Measurements from ENCODE around the gene KLF8. TPM values are rescaled to one million over a fixed set of nuclear protein-coding genes. Genes with fewer than 3 reads are reported as not detected.

The KLF8 gene
- total RNA-seq, 1 experiment from 2014 or later = 0.26 TPM

- Histone ChIP-seq H3K36me3 (ENCODE audit: insufficient read depth, low read length) (no peaks in the 10 kb centered on the region), H3K4me1 (ENCODE audit: low read length) (no peaks in the 10 kb centered on the region), H3K27ac (ENCODE audit: low read length) (no peak overlapping the region), H2AFZ (ENCODE audit: low read length) (no peak overlapping the region), H3K4me3 (ENCODE audit: low read length) (no peak overlapping the region), H3K4me2 (ENCODE audit: low read depth, low read length, poor library complexity, severe bottlenecking) (no peak overlapping the region), H3K9ac (ENCODE audit: low read length) (no peak overlapping the region), H4K20me1 (ENCODE audit: insufficient read depth, low read depth, low read length) (no peaks in the 10 kb centered on the region), H3K9me2 (replicated peaks; ENCODE audit: insufficient read depth, low read length) (no peaks in the 10 kb centered on the region), H3K9me3 (ENCODE audit: low read length) (no peaks in the 10 kb centered on the region), H3K27me3 (ENCODE audit: low read length) (no peaks in the 10 kb centered on the region), H3K79me2 (ENCODE audit: low read length) (no peaks in the 10 kb centered on the region)
- no peak for DNase-seq
These were observed 3.2 kb upstream of the KLF8 start for GRCh38 chrX:56228914-56229313.

- no peaks in the 10 kb centered on the region for H3K27me3 ChIP-seq (ENCODE audit: low read length)
- no peaks in the 10 kb centered on the region for H4K20me1 ChIP-seq (ENCODE audit: insufficient read depth, low read depth, low read length)
- H3K9me3 ChIP-seq (ENCODE audit: low read length) = no peaks in the 10 kb centered on the region
- no peaks in the 10 kb centered on the region for H3K9me2 ChIP-seq (replicated peaks; ENCODE audit: insufficient read depth, low read length)
- no peaks in the 10 kb centered on the region for H3K36me3 ChIP-seq (ENCODE audit: insufficient read depth, low read length)
- H3K4me1 ChIP-seq (ENCODE audit: low read length) = no peaks in the 10 kb centered on the region
- no peaks in the 10 kb centered on the region for H3K79me2 ChIP-seq (ENCODE audit: low read length)
- no peak overlapping the region for H3K4me3 ChIP-seq (ENCODE audit: low read length)
- H3K27ac ChIP-seq (ENCODE audit: low read length) = no peak overlapping the region
- no peak overlapping the region for H2AFZ ChIP-seq (ENCODE audit: low read length)
- H3K9ac ChIP-seq (ENCODE audit: low read length) = no peak overlapping the region
- no peak for DNase-seq
- H3K4me2 ChIP-seq (ENCODE audit: low read depth, low read length, poor library complexity, severe bottlenecking) = no peak overlapping the region
These were observed 542 bp upstream of the KLF8 start for GRCh38 chrX:56231537-56232090.

GRCh38 chrX:56233100-56233499 is 944 bp downstream of the KLF8 start:
- no peak overlapping the region for H3K9ac ChIP-seq (ENCODE audit: low read length)
- H2AFZ ChIP-seq (ENCODE audit: low read length) = no peak overlapping the region

GRCh38 chrX:56233682-56234081 is 1.5 kb downstream of the KLF8 start:
- Histone ChIP-seq H3K79me2 (ENCODE audit: low read length) (no peaks in the 10 kb centered on the region), H3K27me3 (ENCODE audit: low read length) (no peaks in the 10 kb centered on the region), H3K27ac (ENCODE audit: low read length) (no peak overlapping the region), H3K4me2 (ENCODE audit: low read depth, low read length, poor library complexity, severe bottlenecking) (no peak overlapping the region), H2AFZ (ENCODE audit: low read length) (no peak overlapping the region), H3K9ac (ENCODE audit: low read length) (no peak overlapping the region), H3K36me3 (ENCODE audit: insufficient read depth, low read length) (no peaks in the 10 kb centered on the region), H4K20me1 (ENCODE audit: insufficient read depth, low read depth, low read length) (no peaks in the 10 kb centered on the region), H3K4me1 (ENCODE audit: low read length) (no peaks in the 10 kb centered on the region), H3K9me3 (ENCODE audit: low read length) (no peaks in the 10 kb centered on the region), H3K4me3 (ENCODE audit: low read length) (no peak overlapping the region), H3K9me2 (replicated peaks; ENCODE audit: insufficient read depth, low read length) (no peaks in the 10 kb centered on the region)
- no peak for DNase-seq

More at GRCh38 chrX:56233100-56233499, 944 bp downstream of the KLF8 start:
- H3K79me2 ChIP-seq (ENCODE audit: low read length) = no peaks in the 10 kb centered on the region
- no peaks in the 10 kb centered on the region for H3K9me3 ChIP-seq (ENCODE audit: low read length)
- no peak overlapping the region for H3K27ac ChIP-seq (ENCODE audit: low read length)
- no peaks in the 10 kb centered on the region for H4K20me1 ChIP-seq (ENCODE audit: insufficient read depth, low read depth, low read length)
- no peak overlapping the region for H3K4me2 ChIP-seq (ENCODE audit: low read depth, low read length, poor library complexity, severe bottlenecking)
- H3K27me3 ChIP-seq (ENCODE audit: low read length) = no peaks in the 10 kb centered on the region
- H3K9me2 ChIP-seq (replicated peaks; ENCODE audit: insufficient read depth, low read length) = no peaks in the 10 kb centered on the region
- H3K4me1 ChIP-seq (ENCODE audit: low read length) = no peaks in the 10 kb centered on the region
- no peak overlapping the region for H3K4me3 ChIP-seq (ENCODE audit: low read length)
- DNase-seq = no peak
- no peaks in the 10 kb centered on the region for H3K36me3 ChIP-seq (ENCODE audit: insufficient read depth, low read length)

GRCh38 chrX:56248492-56248891 is 16.3 kb downstream of the KLF8 start:
- Histone ChIP-seq H4K20me1 (ENCODE audit: insufficient read depth, low read depth, low read length) (no peaks in the 10 kb centered on the region), H3K27me3 (ENCODE audit: low read length) (no peaks in the 10 kb centered on the region), H3K4me2 (ENCODE audit: low read depth, low read length, poor library complexity, severe bottlenecking) (no peak overlapping the region), H3K9ac (ENCODE audit: low read length) (no peak overlapping the region), H3K27ac (ENCODE audit: low read length) (no peak overlapping the region), H3K36me3 (ENCODE audit: insufficient read depth, low read length) (no peaks in the 10 kb centered on the region), H3K9me3 (ENCODE audit: low read length) (no peaks in the 10 kb centered on the region), H3K9me2 (replicated peaks; ENCODE audit: insufficient read depth, low read length) (no peaks in the 10 kb centered on the region), H3K4me1 (ENCODE audit: low read length) (no peaks in the 10 kb centered on the region), H2AFZ (ENCODE audit: low read length) (no peak overlapping the region), H3K79me2 (ENCODE audit: low read length) (no peaks in the 10 kb centered on the region), H3K4me3 (ENCODE audit: low read length) (no peak overlapping the region)
- peak; percentile 77 for DNase-seq

GRCh38 chrX:56253832-56254703 is 21.9 kb downstream of the KLF8 start:
- no peak overlapping the region for H3K4me2 ChIP-seq (ENCODE audit: low read depth, low read length, poor library complexity, severe bottlenecking)
- no peak for DNase-seq
- H3K27me3 ChIP-seq (ENCODE audit: low read length) = no peaks in the 10 kb centered on the region
- H3K4me3 ChIP-seq (ENCODE audit: low read length) = no peak overlapping the region
- no peaks in the 10 kb centered on the region for H3K4me1 ChIP-seq (ENCODE audit: low read length)
- no peaks in the 10 kb centered on the region for H3K9me2 ChIP-seq (replicated peaks; ENCODE audit: insufficient read depth, low read length)
- no peaks in the 10 kb centered on the region for H3K79me2 ChIP-seq (ENCODE audit: low read length)
- no peaks in the 10 kb centered on the region for H3K9me3 ChIP-seq (ENCODE audit: low read length)
- no peak overlapping the region for H3K27ac ChIP-seq (ENCODE audit: low read length)
- no peak overlapping the region for H2AFZ ChIP-seq (ENCODE audit: low read length)
- no peak overlapping the region for H3K9ac ChIP-seq (ENCODE audit: low read length)
- no peaks in the 10 kb centered on the region for H4K20me1 ChIP-seq (ENCODE audit: insufficient read depth, low read depth, low read length)
- no peaks in the 10 kb centered on the region for H3K36me3 ChIP-seq (ENCODE audit: insufficient read depth, low read length)

GRCh38 chrX:56268888-56269287 is 36.7 kb downstream of the KLF8 start:
- H3K4me2 ChIP-seq (ENCODE audit: low read depth, low read length, poor library complexity, severe bottlenecking) = no peak overlapping the region
- H3K9me3 ChIP-seq (ENCODE audit: low read length) = no peaks in the 10 kb centered on the region
- DNase-seq = no peak
- H3K4me1 ChIP-seq (ENCODE audit: low read length) = no peaks in the 10 kb centered on the region
- H3K79me2 ChIP-seq (ENCODE audit: low read length) = no peaks in the 10 kb centered on the region
- H3K9me2 ChIP-seq (replicated peaks; ENCODE audit: insufficient read depth, low read length) = no peaks in the 10 kb centered on the region
- H3K9ac ChIP-seq (ENCODE audit: low read length) = no peak overlapping the region
- no peaks in the 10 kb centered on the region for H4K20me1 ChIP-seq (ENCODE audit: insufficient read depth, low read depth, low read length)
- no peak overlapping the region for H2AFZ ChIP-seq (ENCODE audit: low read length)
- no peaks in the 10 kb centered on the region for H3K36me3 ChIP-seq (ENCODE audit: insufficient read depth, low read length)
- H3K27ac ChIP-seq (ENCODE audit: low read length) = no peak overlapping the region
- H3K27me3 ChIP-seq (ENCODE audit: low read length) = no peaks in the 10 kb centered on the region
- H3K4me3 ChIP-seq (ENCODE audit: low read length) = no peak overlapping the region

GRCh38 chrX:56278692-56279091 is 46.5 kb downstream of the KLF8 start:
- Histone ChIP-seq H3K9me3 (ENCODE audit: low read length) (no peaks in the 10 kb centered on the region), H3K9ac (ENCODE audit: low read length) (no peak overlapping the region), H3K27ac (ENCODE audit: low read length) (no peak overlapping the region), H3K4me2 (ENCODE audit: low read depth, low read length, poor library complexity, severe bottlenecking) (no peak overlapping the region), H2AFZ (ENCODE audit: low read length) (no peak overlapping the region), H3K36me3 (ENCODE audit: insufficient read depth, low read length) (no peaks in the 10 kb centered on the region), H3K79me2 (ENCODE audit: low read length) (no peaks in the 10 kb centered on the region), H3K4me3 (ENCODE audit: low read length) (no peak overlapping the region), H3K4me1 (ENCODE audit: low read length) (no peaks in the 10 kb centered on the region), H3K27me3 (ENCODE audit: low read length) (no peaks in the 10 kb centered on the region), H4K20me1 (ENCODE audit: insufficient read depth, low read depth, low read length) (no peaks in the 10 kb centered on the region), H3K9me2 (replicated peaks; ENCODE audit: insufficient read depth, low read length) (no peaks in the 10 kb centered on the region)
- DNase-seq = no peak
